Metanephros (tissue), 1 donor: ENCODE data around the gene DYNLT5. TPM values are rescaled to one million over a fixed set of nuclear protein-coding genes. Genes with fewer than 3 reads are reported as not detected.

Experiments
- total RNA-seq: library from RNA; depleted of rRNA; stranded (reverse); fragments of >200 nt; gene quantifications from one replicate; pipeline ENCODE4 v1.2.3, GENCODE V29; 2014

Gene DYNLT5, protein sequence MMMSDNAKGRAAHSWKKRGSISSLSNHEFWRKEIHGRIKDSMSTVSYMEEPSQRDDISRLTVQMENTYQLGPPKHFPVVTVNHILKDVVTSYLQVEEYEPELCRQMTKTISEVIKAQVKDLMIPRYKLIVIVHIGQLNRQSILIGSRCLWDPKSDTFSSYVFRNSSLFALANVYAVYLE
- total RNA-seq, result 2.2 TPM

DNA sequence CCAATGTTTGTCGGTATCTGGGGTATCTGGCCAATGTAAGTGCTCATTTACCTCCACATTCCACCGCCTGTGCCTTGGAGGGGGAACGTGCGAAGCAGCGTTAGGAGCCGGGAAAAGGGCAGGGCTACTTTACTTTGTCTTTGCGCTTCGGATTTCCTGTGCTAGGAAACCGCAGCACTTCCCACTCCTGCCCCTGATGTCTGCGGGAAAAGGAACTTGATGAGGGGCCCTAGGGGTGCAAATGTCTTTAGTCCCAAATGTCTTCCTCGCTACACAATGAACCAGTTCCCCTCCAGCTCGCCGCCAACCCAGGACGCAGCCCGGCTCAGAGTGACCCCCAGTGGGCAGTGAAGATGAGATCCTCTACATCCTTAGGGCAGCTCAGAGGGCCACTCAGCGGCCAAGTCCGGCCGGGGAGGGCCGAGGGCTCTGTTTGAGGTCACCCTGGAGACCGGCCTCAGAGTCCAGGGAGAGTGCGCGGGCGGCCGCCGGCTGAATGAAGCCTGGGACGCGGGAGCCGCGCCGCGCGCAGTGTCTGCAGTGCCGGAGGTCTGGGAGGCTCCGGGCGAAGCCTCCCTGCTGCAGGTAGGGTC is at the start of gene DYNLT5:
DYNLT5 (plus strand) TSS at position 460 of the 593 bp plus-strand sequence. CDS start 2,200 bp downstream, outside the sequence.

Other genes with a start within 250 kb of the DYNLT5 start
- 11.7 TPM for gene SGIP1, start 218.3 kb upstream of the DYNLT5 start, total RNA-seq
- gene INSL5, start 48.8 kb downstream of the DYNLT5 start, total RNA-seq, result not detected
- gene DNAI4, start 172.4 kb downstream of the DYNLT5 start, total RNA-seq, result 22.6 TPM
- 23.3 TPM for gene MIER1, start 172.5 kb downstream of the DYNLT5 start, total RNA-seq